HT-29 (cell line): Measurements from ENCODE around the gene SLC38A8. TPM values are rescaled to one million over a fixed set of nuclear protein-coding genes. Genes with fewer than 3 reads are reported as not detected.

ENCODE experiments used
- DNase-seq: peaks from one replicate; pipeline ENCODE4 v3.0.0-alpha.2; 2015; ENCODE audit warnings: low spot score
- total RNA-seq: library from RNA; depleted of rRNA; stranded (reverse); fragments of >200 nt; shearing (Covaris generic); gene quantifications from 2 replicates; pipeline ENCODE4 v1.2.3, GENCODE V29; 2014

The SLC38A8 gene
- total RNA-seq, 1 experiment from 2014 or later = not detected

GRCh38 chr16:84049403-84050060, 6.9 kb upstream of the SLC38A8 start:
- no peak for DNase-seq

DNA sequence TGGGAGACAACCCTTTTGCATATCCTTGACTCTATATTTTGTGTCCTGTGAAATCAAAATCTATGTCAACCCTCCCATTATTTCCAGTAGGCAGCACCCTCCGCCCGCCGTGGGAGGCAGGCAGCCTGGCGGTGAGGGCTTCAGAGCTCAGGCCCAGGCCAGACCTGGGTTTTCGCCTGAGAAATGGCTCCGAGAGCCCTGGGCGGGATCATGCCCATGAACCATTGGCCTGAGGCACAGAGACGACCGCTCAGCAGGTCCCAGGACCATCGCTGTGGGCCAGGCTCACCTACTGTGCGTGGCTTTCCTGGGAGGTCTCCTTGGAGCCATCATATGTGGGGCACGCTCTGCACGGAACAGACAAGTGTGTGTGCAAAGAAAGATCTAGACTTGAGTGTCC, 6.3 kb upstream of the SLC38A8 start:
- no peak for DNase-seq

GRCh38 chr16:84048270-84048669, 5.7 kb upstream of the SLC38A8 start:
- DNase-seq = peak; percentile 56

- no peak for DNase-seq
Measured at GRCh38 chr16:84047626-84048025, 5.0 kb upstream of the SLC38A8 start.

DNA sequence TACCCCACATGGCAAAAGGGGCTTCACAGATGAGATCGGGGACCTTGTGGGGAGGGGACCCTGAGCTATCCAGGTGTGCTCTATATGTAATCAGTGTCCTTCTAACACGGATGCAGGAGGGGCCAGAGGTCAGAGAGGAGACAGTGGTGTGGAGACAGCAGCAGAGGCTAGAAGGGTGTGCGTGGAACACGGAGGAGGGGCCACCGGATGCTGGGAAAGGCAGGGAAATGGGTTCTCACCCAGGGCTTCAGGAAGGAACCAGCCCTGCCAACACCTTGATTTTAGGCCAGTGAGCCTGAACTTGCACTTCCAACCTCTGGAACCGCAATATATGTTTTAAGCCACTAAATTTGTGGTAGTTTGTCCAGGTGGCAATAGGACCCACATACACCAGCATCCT, 4.6 kb upstream of the SLC38A8 start:
- no peak for DNase-seq

DNA sequence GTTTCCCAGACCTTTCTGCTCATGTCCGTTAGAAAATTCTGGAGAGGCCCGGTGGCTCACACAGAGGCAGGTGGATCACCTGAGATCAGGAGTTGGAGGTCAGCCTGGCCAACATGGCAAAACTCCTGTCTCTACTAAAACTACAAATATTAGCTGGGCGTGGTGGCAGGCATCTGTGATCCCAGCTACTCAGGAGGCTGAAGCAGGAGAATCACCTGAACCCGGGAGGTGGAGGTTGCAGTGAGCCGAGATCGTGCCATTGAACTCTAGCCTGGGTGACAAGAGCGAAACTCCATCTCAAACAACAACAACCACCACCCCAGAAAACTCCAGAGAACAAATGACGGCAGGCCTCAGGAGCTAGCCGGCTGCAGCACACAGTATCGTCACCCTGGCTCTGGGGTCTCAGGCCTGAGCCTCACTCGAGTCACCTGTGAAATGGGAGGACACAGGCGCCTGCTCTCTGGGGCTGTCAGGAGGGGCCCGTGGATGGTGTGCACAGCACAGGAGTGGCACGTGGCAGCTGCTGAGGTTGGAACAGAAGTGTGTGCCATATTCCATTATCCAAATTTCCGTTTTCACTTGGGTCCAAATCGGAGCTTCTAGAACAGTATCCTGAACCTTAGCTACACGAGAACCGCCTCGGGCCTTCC, 3.3 kb upstream of the SLC38A8 start:
- DNase-seq = no peak

GRCh38 chr16:84045001-84045817, 2.6 kb upstream of the SLC38A8 start:
- no peak for DNase-seq

DNA sequence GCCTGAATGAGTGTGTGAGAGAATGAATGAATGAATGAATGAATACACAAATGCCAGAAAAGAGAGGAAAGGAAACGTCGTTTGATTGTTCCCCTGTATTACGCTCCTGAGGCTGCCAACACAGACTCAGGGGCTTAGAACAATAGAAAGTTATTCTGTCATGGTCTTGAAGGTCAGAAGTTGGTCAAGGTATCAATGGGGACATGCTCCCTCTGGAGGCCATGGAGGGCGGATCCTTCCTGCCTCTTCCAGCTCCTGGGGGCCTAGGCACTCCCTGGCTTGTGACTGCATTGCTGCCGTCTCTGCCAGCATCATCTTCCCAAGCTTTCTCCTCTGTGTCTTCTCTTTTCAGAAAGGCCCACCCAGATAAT, 1.5 kb upstream of the SLC38A8 start:
- peak; percentile 54 for DNase-seq

- no peak for DNase-seq
Measured at GRCh38 chr16:84043486-84044117, 1.0 kb upstream of the SLC38A8 start.

DNA sequence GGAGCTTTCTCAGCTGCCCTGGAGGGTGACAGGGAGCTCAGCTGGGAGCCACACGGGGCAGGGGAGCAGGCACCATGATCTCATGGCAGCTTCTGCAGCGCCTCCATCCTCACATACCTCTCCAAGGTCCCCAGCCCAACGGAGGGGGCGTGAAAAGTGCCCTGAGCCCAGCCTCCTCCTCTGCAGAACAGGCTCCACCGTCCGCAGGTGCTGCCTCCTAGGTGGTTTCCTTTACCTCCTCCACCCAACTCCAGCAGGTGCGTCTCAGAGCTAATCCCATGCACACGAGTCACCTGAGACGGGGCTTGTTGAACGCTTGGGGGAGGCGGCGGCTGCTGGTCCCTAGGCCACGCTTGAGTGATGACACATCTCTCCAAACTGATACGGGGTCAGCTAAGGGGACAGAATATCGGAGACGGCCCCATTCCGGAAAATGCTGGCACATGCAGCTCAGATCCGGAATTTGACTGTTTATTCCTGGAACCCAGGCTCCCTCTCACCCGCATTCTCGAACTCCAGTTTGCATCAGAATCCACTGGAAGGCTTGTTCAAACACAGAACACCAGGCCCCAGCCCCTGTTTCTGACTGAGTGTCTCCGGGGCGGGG, 387 bp upstream of the SLC38A8 start:
- no peak for DNase-seq

GRCh38 chr16:84041881-84042280, 714 bp downstream of the SLC38A8 start:
- DNase-seq = no peak

DNA sequence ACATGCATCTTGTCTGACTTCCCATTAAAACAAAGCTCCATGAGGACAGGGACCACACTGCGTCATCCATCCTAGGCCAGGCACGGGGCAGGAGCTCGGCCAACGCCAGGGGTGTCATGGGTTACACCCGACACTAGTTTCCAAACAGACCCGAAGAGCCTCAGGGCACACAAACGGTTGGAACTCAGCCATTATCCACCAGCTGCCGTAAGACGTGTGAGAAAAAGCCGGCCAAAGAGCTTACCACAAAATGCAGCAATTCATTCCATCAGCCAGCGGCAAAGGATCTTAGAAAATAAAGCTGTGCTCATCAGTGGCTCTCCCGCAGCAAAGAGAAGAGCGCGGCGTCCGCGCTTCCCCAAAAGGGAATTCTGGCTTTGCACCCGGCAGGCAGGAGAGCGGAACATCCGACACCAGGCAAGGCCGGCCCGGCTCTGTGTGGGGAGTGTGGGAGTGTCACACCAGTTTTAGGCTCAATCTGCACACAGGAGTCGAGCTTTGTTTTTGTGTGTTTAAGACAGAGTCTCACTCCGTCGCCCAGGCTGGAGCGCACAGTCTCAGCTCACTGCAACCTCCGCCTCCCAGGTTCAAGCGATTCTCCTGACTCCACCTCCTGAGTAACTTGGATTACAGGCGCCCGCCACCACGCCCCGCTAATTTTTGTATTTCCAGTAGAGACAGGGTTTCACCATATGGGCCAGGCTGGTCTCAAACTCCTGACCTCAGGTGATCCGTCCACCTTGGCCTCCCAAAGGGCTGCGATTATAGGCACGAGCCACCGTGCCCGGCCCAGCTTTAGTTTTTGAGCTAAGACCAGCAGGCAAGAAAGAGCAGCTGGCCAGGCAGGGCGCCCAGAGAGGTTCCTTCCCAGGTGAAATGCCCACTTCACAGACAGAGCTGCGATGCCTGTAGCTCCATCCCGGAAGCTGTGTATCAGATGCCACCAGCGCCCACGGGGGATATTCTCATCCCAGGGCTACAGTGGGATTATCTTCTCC, 1.5 kb downstream of the SLC38A8 start:
- DNase-seq = no peak

DNA sequence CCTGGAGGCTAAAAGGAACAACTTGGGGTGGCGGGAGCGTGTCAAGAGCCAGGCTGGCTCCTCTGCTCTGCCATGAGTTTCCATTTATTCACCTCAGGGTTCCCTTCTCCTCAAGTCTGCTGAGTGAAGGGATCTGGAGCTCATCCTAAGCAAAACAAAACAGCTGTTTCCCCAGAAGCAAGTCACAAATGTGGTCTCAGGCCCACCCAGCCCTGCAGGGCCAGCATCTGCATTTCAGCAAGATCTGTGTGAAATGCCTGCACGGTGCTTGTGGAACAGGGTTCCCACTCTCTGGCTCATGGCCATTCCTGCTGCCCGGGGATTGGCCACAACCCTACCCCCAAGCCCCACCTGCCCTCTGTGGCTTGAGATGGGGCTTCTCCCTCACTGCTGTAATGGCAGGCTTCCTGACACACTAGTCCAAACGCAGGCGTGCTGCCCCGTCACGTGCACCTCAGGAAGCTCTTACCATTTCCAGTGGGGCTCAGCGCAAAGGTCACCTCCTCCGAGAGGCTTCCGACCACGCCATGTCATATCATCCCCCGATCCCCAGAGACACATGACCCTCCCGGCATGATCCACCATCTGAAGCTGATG, 2.3 kb downstream of the SLC38A8 start:
- no peak for DNase-seq

DNA sequence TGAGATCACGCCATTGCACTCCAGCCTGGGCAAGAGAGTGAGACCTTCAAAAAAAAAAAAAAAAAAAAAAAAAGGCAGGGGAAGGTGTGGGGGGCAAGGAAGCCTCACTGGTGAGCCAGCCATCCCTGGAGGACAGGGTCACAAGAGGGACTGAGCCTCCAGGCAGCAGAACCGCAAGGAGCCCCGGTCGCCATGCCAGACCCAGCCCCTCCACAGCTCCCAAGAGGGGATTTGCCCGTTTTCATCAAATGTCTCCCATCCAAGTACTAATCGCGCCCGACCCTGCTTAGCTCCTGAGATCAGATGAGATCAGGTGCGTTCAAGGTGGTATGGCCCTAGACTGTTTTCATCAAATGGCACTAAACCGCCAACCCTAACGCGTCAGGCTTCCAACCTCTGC, 2.9 kb downstream of the SLC38A8 start:
- DNase-seq = no peak

GRCh38 chr16:84038469-84038868, 4.1 kb downstream of the SLC38A8 start:
- no peak for DNase-seq

DNA sequence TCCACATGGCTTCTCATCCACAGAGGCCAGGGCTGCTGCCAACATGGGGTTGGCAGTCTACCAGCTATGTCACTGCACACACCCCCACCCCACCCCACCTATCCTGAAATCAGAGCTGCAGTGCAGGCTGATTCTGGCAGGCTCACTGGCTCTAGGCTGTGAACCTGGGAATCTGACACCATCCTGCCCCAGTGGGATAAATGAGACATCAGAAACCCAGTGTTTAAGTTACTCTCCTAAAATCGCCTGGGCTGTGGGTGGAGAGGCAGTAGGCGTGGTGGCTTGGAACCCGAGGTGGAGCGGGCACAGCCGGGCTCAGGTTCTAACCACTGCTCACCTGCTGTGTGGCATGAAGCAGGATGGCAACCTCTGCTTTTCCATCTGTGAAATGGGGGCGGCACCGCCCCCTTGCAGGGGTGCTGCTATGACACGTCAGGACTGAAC, 5.6 kb downstream of the SLC38A8 start:
- DNase-seq = no peak

DNA sequence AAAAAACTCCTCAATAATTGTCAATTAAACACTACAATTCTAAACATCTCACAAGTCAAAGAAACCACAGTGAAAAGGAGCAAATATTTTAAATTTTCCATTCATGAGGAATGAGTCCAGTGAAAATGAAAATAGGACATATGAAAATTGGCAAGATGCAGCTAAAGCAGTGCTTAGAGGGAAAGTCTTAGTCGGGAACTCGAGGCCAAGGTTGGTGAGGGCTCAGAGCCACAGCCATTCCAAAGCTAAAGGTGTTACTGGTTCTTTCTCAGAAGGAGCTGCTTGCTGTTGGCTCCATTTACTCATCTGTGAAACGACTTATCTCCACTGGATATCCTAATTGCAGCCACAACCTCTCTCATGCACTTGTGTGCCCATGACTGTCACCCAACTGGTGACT, 6.5 kb downstream of the SLC38A8 start:
- DNase-seq = no peak

- no peak for DNase-seq
Measured at GRCh38 chr16:84034516-84034915, 8.1 kb downstream of the SLC38A8 start.

DNA sequence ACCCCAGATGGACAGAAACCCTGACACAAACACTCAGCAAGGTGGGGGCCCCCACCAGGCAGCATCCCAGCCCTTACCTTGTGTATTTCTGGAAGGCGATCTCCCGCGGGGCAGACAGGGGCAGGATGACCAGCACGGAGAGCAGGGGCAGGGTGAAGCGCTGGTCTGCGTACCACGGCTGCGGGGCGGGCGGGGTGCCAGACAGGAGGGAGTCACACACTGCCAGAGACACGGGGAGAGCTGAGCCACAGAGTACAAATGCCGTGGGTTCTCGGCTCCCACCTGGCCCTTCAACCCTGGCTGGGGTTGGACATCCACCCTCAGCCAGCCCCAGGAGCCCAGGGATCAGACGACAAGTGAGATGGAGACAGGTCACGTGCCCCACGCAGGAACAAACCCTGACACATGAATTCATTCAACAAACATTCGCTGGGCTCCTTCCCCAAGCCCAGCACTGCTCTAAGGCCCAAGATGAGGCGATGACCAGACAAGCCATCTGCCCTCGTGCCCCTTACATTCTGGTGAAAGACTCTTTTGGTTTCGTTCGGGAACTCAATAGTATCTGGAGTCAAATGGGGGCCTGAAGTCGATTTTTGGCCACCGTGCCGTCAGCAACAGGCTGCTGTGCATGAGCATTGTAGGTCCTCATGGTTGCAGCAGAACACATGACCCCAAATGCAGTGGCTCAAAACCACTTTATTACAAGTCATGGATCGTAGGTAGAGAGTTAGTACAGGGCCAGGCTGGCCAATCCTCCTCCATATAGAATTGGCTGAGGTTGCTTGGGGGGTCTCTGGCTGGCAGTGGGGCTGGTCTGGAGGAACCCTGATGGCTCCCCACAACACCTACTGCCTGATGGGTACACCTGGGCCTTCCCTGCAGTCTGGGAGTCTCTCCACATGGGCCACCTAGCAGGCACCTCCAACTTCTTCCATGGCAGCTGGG, 9.1 kb downstream of the SLC38A8 start:
- no peak for DNase-seq
